Stimulated activated memory B cell treated with anti-CD40 and anti-IgM and Interleukin-4, amounts not matched to agents 10 μg/mL and 1 μg/mL and 100 μg/mL, for 72 hours (primary cell): ENCODE data around the gene ARHGEF18.
A peak's percentile ranks its signal among the peaks of the same experiment; 100 is the strongest.
"Not testable (repeated sequence)": the region's sequence is repeated elsewhere in the genome, so short reads cannot be mapped to it uniquely, and the experiment has no call there.

ENCODE experiments used
- ATAC-seq: fragments of 150-1000 bp; cut with Tn5 transposase; 2 replicates; pipeline ENCODE4 v1.10.0; 2021
- H3K27ac Mint-ChIP-seq: one replicate; pipeline ENCODE4 v1.8.0; 2022; ENCODE audit warnings: mild to moderate bottlenecking, mixed read lengths
- H3K27me3 Mint-ChIP-seq: one replicate; pipeline ENCODE4 v1.8.0; 2022; ENCODE audit warnings: mixed read lengths
- H3K36me3 Mint-ChIP-seq: one replicate; pipeline ENCODE4 v1.8.0; 2022; ENCODE audit warnings: mixed read lengths
- H3K4me1 Mint-ChIP-seq: one replicate; pipeline ENCODE4 v1.8.0; 2022; ENCODE audit warnings: mixed read lengths
- H3K4me3 Mint-ChIP-seq: one replicate; pipeline ENCODE4 v1.8.0; 2022; ENCODE audit warnings: mild to moderate bottlenecking, moderate library complexity, mixed read lengths
- H3K9me3 Mint-ChIP-seq: one replicate; pipeline ENCODE4 v1.8.0; 2022; ENCODE audit warnings: mixed read lengths

Gene ARHGEF18

DNA sequence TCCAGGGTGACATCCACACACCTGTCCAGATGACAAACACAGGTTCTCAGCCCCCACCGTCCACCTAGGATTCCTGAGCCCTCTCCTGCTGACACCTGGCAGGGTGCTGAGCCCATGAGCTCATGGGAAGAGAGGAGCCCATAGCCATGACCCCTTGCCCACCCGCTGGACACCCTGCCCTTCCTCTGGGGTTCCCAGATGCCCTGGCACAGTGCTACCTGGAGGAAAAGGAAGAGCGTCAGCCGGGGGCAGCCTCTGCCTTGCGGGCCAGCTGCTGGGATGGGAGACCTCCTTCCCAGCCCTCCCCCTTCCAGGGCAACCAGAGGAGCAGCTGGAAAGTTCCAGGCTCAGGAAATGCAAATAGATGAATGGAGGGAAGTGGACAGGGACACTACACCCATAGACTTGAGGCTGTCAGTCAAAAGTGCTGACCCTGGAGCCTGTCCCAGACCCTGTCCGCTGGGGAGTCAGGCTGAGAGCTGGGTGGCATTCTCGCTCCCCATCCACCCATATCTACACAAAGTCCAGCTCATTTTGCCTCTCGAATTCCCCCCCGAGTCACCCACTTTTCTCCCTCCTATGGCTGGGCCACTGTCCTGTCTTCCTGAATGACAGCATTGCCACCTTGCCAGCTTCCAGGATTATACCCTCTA, 12.3 kb upstream of the ARHGEF18 start:
- no peak for ATAC-seq
- Mint-ChIP-seq H3K4me1 (peaks cover 74% of the 10 kb centered on the region), H3K36me3 (no peaks in the 10 kb centered on the region)

DNA sequence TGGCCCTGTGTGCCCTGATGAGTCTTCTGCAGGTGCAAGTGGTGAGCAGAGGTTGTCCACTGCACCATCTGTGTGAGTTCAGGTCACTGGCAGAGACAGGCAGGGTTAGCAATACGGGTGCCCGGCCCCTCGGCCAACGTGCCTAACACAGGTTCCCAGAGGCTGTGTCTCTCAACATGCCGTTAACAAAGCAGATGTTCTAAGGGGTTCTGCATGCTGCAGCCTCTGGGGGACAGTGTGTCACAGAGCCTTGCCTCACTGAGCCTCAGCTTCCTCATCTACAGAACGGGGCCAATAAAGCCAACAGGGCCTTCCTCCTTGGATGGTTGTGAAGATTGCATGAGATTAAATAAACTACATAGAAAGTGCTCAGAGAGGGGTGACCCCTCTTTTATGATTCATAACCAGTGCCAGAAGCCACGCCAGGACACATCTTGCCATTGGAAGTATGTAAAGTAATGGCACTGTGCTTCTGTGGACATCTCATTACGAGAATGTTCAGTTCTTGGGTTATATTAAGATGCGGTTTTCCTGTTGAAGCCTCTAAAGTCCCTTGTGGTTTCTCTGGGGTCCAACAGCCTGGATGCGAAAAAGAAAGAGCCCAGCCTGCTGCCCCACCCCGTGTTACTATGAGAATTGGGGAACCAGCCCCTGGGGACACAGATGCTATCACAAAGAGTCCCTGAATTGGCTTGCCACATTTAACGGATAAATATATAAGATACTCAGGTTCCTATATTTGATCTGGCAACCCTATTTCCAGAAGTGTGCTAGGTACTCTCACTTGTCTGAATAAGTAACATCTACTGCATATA, 11.2 kb upstream of the ARHGEF18 start:
- Mint-ChIP-seq H3K9me3 (peaks cover 2% of the 10 kb centered on the region), H3K36me3 (no peaks in the 10 kb centered on the region), H3K27ac (peak overlapping the region; percentile 92), H3K4me1 (peaks cover 79% of the 10 kb centered on the region), H3K4me3 (peak overlapping the region; percentile 57), H3K27me3 (no peaks in the 10 kb centered on the region)
- peak; percentile 94 for ATAC-seq

More for the DNA sequence above, 12.3 kb upstream of the ARHGEF18 start:
- peaks cover 2% of the 10 kb centered on the region for H3K9me3 Mint-ChIP-seq
- no peaks in the 10 kb centered on the region for H3K27me3 Mint-ChIP-seq
- H3K27ac Mint-ChIP-seq: peak overlapping the region; percentile 92
- no peak overlapping the region for H3K4me3 Mint-ChIP-seq

DNA sequence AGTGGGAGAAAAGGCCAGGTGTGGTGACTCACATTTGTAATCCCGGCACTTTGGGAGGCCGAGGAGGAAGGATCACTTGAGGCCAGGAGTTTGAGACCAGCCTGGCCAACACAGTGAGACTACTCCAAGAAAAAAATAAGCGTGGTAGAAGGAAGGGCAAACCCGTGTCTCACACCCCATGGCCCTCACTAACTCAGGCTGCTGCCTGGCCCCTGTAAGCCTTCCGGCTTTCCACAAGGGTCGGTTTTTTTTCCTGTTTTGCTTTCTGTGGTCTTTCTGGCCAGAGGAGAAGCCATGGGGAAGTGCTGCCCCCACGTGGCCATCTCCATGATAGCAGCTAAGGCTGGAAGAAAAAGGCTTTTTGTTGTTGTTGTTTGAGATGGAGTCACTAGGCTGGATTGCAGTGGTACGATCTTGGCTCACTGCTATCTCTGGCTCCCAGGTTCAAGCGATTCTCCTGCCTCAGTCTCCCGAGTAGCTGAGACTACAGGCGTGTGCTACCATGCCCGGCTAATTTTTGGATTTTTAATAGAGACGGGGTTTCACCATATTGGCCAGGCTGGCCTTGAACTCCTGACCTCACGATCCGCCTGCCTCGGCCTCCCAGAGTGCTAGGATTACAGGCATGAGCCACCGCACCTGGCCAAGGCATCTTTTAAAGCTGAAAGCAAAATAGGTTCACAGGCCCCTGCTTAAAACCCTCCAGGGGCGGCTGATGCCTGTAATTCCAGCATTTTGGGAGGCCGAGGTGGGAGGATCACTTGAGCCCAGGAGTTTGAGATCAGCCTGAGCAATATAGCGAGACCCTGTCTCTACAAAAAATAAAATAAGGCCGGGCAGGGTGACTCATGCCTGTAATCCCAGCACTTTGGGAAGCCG, 7.5 kb upstream of the ARHGEF18 start:
- ATAC-seq: no peak
- peaks cover 79% of the 10 kb centered on the region for H3K4me1 Mint-ChIP-seq
- no peaks in the 10 kb centered on the region for H3K9me3 Mint-ChIP-seq
- H3K27me3 Mint-ChIP-seq: no peaks in the 10 kb centered on the region
- H3K4me3 Mint-ChIP-seq: no peak overlapping the region
- peak overlapping the region; percentile 92 for H3K27ac Mint-ChIP-seq
- H3K36me3 Mint-ChIP-seq: no peaks in the 10 kb centered on the region

DNA sequence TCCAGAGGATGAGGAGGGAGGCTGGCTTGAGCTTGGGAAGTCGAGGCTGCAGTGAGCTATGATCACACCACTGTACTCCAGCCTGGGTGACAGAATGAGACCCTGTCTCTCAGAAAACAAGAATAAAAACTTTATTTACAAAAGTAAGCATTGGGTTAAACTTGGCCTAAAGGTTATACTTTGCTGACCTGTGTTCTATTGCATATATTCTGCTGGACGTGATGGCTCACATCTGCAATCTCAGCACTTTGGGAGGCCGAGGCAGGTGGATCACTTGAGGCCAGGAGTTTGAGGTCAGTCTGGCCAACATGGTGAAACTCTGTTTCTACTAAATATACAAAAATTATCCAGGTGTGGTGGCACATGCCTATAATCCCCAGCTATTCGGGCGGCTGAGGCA, 6.6 kb upstream of the ARHGEF18 start:
- peaks cover 78% of the 10 kb centered on the region for H3K4me1 Mint-ChIP-seq
- H3K27ac Mint-ChIP-seq: peak overlapping the region; percentile 89
- ATAC-seq: no peak
- no peaks in the 10 kb centered on the region for H3K9me3 Mint-ChIP-seq
- no peak overlapping the region for H3K4me3 Mint-ChIP-seq
- H3K27me3 Mint-ChIP-seq: no peaks in the 10 kb centered on the region
- no peaks in the 10 kb centered on the region for H3K36me3 Mint-ChIP-seq

DNA sequence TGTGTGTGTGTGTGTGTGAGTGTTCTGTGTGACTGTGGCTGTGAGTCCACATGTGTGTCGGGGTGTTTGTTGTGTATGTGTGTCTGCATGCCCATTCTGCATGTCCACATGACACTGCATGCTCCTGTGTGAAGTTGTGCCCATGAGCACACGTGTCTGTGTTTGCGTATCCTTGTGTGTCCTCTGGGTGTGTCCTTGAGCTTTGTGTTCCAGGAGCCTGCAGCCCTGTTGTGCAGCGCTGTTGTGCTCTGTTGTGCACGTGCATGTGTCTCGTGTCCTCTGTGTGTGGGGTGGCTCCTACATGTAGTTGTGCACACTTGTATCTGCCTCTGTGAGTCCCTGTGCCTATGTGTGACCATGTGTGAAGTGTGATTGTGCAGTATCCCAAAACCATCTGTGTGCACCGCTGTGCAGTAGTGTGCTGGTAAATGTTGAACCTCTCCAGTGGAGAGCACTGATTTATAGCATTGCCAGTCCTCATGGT, 2.2 kb upstream of the ARHGEF18 start:
- Mint-ChIP-seq H3K27ac (peak overlapping the region; percentile 89), H3K36me3 (peaks cover 10% of the 10 kb centered on the region), H3K27me3 (no peaks in the 10 kb centered on the region), H3K4me1 (peaks cover 66% of the 10 kb centered on the region), H3K9me3 (peaks cover 2% of the 10 kb centered on the region), H3K4me3 (peak overlapping the region; percentile 61)
- ATAC-seq: no peak

DNA sequence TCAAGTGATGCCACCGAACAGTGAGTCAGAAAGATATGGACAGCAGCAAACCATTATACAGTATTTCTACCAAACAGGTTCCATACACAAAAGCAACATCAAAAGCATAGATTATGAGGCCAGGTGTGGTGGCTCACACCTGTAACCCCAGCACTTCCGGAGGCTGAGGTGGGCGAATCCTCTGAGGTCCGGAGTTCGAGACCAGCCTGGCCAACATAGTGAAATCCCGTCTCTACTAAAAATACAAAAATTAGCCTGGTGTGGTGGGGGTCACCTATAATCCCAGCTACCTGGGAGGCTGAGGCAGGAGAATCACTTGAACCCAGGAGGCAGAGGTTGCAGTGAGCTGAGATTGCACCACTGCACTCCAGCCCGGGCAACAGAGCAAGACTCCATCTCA, 1.7 kb upstream of the ARHGEF18 start:
- not testable (repeated sequence) for H3K27me3 Mint-ChIP-seq, H3K9me3 Mint-ChIP-seq

DNA sequence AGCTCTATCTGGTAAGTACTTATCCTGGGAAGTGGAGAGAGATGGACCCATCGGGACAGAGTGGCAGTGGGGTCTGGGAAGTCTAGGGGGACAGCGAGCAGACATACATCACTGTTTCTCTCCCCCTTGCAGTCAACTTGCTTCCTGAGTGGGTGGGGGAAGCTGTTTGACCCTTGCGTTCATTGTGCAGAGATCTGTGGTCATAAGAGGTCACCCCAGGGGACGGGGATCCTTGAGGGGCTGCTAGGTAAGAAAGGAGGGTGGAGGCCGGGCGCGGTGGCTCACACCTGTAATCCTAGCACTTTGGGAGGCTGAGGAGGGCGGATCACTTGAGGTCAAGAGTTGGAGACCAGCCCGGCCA, 474 bp downstream of the ARHGEF18 start:
- peaks cover 6% of the 10 kb centered on the region for H3K9me3 Mint-ChIP-seq
- H3K4me3 Mint-ChIP-seq: peak overlapping the region; percentile 90
- peak overlapping the region; percentile 88 for H3K27ac Mint-ChIP-seq
- no peaks in the 10 kb centered on the region for H3K27me3 Mint-ChIP-seq
- peaks cover 70% of the 10 kb centered on the region for H3K4me1 Mint-ChIP-seq
- peaks cover 20% of the 10 kb centered on the region for H3K36me3 Mint-ChIP-seq
- peak; percentile 0 for ATAC-seq

More for the DNA sequence above, 1.7 kb upstream of the ARHGEF18 start:
- not testable (repeated sequence) for ATAC-seq
- peak overlapping the region; percentile 61 for H3K4me3 Mint-ChIP-seq
- peaks cover 71% of the 10 kb centered on the region for H3K4me1 Mint-ChIP-seq
- H3K36me3 Mint-ChIP-seq: peaks cover 15% of the 10 kb centered on the region
- H3K27ac Mint-ChIP-seq: peak overlapping the region; percentile 89

DNA sequence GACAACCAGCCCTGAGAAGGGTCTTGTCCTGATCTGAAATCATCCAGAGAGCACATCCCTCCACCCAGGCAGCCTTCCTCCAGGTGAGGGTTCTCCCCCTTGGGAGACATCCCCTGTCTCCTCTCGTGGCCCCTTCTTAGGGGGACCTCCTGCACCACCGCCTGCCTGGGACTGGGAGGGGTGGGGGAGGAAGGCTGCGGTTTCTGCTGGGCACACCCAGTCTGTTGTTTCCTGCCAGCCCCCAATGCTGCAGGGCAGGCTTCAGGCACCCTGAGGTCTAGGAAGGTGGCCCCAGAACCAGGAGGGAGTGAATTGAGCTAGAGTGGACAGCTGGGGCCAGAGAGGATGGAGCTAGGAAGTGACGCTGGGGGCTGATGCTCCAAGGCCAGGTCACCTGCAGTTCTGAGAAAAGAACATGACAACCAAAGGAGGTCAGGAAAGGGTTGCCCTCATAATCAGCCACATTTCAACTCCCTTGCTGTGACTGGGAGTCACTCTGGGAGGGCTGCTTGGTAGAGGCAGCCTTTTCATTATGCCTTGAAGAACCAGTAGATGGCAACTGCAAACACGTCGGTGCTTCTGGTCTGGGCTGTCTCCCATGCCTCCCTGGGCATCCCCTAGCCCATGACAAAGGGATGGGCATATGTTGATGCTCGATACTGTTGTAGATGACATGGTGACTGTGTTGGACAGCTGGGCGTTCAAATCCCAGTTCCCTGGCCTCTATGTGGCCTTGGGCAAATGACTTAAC, 1.4 kb downstream of the ARHGEF18 start:
- Mint-ChIP-seq H3K4me1 (peaks cover 71% of the 10 kb centered on the region), H3K27me3 (no peaks in the 10 kb centered on the region), H3K36me3 (peaks cover 29% of the 10 kb centered on the region), H3K9me3 (peaks cover 6% of the 10 kb centered on the region), H3K4me3 (peak overlapping the region; percentile 90), H3K27ac (peak overlapping the region; percentile 88)
- peak; percentile 53 for ATAC-seq

DNA sequence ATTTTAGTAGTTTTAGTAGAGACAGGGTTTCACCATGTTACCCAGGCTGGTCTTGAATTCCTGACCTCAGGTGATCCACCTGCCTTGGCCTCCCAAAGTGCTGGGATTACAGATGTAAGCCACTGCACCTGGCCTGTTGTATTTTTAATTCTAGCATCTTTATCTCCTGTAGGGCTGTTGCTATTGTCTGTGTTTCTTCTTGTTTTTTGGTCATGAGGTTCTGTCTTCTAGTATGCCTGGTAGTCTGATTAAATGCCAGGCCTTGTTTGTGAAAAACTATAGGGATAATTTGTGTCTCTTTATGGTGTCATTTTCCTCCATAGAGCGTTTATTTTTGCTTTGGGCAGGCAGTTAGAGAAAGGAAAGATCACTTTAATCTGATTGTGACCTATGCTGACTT, 3.1 kb downstream of the ARHGEF18 start:
- no peak for ATAC-seq
- peaks cover 33% of the 10 kb centered on the region for H3K36me3 Mint-ChIP-seq
- H3K4me3 Mint-ChIP-seq: peak overlapping the region; percentile 32
- H3K27me3 Mint-ChIP-seq: no peaks in the 10 kb centered on the region
- H3K9me3 Mint-ChIP-seq: peaks cover 6% of the 10 kb centered on the region
- H3K4me1 Mint-ChIP-seq: peaks cover 60% of the 10 kb centered on the region
- H3K27ac Mint-ChIP-seq: peak overlapping the region; percentile 88

DNA sequence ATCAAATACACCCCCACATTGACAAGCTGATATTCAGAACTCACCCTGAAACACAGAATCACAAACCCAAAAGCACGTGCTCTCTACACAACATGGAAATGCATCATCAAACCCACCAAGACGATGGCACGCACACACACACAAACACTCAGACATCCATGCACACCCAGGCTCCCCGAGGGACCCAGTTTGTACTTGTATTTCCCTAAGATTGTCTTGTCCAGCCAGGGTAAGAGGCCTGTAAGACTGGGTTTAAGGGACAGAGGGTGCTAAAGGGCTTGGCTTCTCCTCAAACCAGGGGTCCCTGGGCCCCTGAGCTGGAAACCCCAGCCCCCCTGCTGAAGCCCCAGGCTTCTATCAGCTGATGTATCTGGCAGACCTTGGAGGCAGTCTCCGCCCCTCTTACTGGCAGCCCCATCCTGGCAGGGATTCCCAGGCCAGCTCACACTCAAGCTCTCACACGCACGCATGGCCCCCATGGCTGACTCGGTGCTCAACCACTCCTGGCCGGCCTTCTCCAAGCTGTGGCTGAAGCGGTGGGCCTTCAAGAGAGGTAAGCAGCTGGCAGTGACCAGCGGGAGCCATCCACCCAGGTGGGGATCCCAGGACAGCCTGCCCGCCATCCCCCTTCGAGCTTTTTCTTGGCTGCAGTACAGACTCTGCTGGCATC, 6.5 kb downstream of the ARHGEF18 start:
- no peak for ATAC-seq
- peaks cover 45% of the 10 kb centered on the region for H3K36me3 Mint-ChIP-seq
- peak overlapping the region; percentile 84 for H3K27ac Mint-ChIP-seq
- H3K4me3 Mint-ChIP-seq: no peak overlapping the region
- no peaks in the 10 kb centered on the region for H3K27me3 Mint-ChIP-seq
- peaks cover 59% of the 10 kb centered on the region for H3K4me1 Mint-ChIP-seq
- H3K9me3 Mint-ChIP-seq: peaks cover 13% of the 10 kb centered on the region

DNA sequence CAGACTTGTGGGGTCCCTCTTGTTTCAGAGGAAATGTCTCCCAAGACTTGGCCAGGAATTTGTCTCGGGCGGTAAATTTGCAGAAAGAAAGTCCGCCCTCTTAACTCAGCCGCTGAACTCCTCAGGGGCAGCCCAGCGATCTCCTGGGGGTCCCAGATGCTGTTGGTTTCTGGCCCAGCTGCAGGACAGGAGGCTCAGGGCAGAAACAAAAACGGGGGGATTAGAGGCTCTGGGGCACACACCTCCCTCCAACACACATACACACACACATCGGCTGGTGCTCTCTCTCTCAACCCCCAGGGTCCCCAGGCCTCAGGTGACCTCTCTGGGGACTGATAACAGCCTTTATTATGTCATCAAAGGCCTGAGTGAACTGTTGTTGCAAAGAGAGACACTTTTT, 7.1 kb downstream of the ARHGEF18 start:
- H3K9me3 Mint-ChIP-seq: peaks cover 11% of the 10 kb centered on the region
- H3K36me3 Mint-ChIP-seq: peaks cover 40% of the 10 kb centered on the region
- ATAC-seq: no peak
- H3K27ac Mint-ChIP-seq: no peak overlapping the region
- H3K4me3 Mint-ChIP-seq: no peak overlapping the region
- peaks cover 54% of the 10 kb centered on the region for H3K4me1 Mint-ChIP-seq
- no peaks in the 10 kb centered on the region for H3K27me3 Mint-ChIP-seq

DNA sequence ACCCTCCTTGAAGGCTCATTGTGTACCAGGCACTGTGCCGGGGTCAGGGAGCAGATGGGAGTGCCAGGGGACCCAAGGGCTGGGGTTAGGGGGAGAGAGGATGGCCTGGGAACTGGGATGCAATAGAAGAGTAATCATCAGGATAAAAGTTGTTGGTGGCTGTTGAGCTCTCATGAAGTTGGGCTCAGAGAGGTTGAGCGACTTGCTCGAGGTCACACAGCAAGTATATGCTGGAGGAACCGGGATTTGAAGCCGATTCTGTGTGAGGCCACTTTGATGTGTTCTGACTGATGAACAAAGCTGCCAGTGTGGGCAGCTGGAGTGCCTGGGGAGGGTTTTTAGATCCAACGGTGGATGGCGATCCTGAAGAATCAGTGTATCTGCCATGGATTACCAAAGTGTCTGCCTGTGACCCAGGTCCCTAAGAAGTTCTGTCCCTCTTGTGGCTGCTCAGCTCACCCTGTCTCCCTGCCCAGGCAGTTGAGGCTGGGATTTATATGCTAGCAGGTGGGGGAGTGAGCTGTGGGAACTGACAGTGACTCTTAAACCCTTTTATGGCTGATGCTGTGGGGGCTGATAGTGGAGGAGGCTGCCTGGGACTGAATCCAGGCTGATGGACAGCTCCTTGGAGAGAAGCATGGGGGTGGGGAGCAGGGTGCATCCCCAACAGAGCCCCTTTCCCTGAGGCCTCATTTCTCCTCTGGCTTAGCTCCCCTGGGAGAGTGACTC, 8.3 kb downstream of the ARHGEF18 start:
- Mint-ChIP-seq H3K27ac (peak overlapping the region; percentile 29), H3K36me3 (peaks cover 39% of the 10 kb centered on the region), H3K4me1 (peaks cover 55% of the 10 kb centered on the region), H3K4me3 (no peak overlapping the region), H3K27me3 (no peaks in the 10 kb centered on the region), H3K9me3 (peaks cover 7% of the 10 kb centered on the region)
- no peak for ATAC-seq

DNA sequence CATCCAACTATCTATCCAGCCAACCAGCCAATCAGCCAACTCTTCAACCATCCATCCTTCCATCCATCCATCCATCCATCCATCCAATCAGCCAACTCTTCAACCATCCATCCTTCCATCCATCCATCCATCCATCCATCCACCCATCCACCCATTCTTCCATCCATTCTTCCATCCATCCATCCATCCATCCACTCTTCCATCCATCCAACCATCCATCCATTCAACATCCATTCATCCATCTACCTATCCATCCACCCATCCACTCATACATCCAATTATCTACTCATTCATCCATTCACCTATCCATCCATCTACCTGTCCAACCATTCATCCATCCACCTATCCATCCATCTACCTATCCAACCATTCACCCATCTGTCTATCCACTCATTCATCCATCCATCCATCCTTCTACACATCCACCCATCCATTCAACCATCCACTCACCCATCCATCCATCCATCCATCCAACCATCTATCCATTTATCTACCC, 9.4 kb downstream of the ARHGEF18 start:
- H3K36me3 Mint-ChIP-seq: peaks cover 44% of the 10 kb centered on the region
- H3K27ac Mint-ChIP-seq: peak overlapping the region; percentile 18
- ATAC-seq: no peak

More for the DNA sequence above, 9.4 kb downstream of the ARHGEF18 start:
- Mint-ChIP-seq H3K4me1 (peaks cover 61% of the 10 kb centered on the region), H3K27me3 (no peaks in the 10 kb centered on the region), H3K9me3 (peaks cover 9% of the 10 kb centered on the region), H3K4me3 (no peak overlapping the region)
